Stimulated activated CD8-positive, alpha-beta memory T cell treated with anti-CD3 and anti-CD28 coated beads, Interleukin-15, amount 100 ng/mL, for 1 hour (primary cell): Measurements from ENCODE around the gene CD151.

Experiments used
- DNase-seq: peaks from one replicate; pipeline ENCODE4 v3.0.0-alpha.2; 2020; ENCODE audit warnings: low read depth

Gene CD151

DNA sequence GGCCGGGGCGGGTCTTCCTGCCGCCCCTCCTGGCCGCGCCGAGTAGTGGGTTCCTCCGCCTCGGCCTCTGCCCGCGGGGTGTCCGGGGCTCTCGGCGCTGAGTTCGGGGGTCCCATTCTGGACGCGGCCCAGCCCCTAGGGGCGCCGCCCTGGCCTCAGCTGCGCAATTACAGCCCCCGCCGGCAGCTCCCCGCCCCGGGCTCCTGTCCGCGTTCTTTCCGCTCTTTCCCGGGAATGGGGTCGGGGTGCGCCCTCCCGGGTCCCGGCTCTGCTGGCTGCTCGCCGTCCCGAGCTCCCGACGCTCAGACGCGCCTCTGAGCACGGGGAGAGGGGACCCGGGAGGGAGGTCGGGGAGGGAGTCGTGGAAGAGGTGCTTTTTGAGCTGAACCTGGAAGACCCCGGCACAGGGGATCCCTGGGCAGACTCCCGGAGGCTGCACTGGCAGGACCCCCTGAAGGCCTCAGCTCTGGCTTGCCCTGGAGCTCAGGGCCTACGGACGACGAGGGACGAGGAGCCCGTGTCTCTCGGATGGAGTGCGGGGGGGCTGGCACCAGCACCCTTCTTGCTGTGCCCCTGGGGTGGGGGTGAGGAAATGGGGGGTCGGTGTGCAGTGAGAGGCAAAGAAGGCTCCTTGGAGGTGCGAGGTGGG is 10.5 kb downstream of the CD151 start:
- DNase-seq = no peak

DNA sequence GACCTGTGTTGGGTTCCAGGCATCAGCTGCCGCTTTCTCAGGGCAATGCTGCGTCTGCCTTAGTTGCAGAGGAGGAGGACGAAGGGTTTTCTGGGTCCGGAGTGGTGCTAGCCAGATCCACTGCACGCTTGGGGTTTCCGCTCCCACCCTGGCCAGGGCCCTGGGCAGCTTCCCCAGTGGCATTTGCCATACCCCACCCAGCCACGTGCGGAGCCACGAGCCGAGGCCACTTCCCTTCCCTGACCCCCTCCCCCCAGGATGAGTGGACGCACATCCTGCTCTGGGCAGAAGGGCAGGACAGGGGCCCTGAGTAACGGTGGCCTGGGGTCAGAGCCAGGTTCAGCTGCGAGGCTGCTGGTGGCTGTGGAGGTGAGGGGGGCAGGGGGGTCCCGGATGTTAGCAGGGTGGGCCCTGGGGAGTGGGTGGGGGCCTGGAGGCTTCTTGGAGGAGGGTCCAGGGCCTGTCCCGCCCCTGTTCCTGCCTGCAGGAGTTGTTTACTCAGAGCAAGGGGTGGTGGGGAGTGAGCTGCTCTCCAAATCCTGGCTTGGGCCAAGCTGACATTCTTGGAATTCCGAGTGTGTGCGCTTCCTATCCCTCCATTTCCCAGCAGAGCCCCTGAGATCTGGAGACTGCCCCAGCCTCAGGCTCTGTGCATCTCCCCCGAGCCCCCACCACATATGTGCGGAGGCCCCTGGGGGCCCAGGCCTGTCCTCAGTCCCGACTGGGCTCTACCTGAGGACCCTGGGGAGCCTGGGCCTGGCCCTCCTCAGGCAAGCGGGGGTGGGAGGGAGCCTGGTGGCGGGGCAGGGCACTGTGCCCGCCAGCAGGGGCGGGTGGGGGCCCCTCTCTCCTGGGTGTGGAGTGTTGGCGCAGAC is 11.3 kb downstream of the CD151 start:
- no peak for DNase-seq

DNA sequence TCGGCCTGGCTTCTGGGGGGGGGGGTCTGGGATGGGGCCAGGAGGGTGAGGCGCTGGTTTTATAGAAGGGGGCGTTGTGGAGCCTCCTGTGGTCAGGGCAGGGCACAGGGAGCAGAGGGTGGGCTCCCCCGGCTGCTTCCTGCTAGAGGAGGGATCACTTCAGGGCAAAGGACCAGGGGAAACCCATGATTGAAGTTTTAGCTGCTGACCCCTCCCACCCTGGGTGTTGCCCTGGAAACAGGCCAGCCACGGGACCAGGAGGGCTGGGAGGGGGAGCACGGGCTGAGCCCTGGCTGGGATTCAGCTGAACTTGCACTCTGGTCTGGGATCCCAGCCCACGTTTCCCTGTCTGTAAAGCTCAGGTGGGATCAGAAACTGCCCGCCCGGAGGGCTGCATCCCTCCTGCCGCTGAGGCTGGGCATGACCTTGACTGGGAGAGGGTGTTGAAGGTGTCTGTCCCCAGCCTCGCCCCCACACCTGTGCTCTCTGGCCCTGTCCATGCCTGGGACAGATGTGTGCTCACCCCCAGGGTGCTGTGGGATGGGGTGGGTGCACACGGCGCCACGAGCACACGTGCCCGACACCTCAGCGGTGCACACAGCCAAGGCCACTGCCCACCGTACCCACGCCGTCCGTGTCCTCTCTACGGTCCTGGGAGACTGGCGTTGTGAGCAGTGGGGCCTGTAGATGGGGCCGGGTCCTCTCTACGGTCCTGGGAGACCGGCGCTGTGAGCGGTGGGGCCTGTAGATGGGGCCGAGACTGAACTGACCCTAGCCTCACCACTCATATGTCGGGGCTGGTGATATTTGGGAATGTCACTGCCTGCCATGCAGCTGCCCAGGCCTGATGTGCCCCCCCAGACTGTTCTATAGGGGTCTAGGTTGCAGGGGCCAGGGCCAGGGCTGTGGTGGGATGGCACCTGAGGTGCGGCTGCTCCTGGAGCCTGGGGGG is 12.2 kb downstream of the CD151 start:
- DNase-seq = no peak

DNA sequence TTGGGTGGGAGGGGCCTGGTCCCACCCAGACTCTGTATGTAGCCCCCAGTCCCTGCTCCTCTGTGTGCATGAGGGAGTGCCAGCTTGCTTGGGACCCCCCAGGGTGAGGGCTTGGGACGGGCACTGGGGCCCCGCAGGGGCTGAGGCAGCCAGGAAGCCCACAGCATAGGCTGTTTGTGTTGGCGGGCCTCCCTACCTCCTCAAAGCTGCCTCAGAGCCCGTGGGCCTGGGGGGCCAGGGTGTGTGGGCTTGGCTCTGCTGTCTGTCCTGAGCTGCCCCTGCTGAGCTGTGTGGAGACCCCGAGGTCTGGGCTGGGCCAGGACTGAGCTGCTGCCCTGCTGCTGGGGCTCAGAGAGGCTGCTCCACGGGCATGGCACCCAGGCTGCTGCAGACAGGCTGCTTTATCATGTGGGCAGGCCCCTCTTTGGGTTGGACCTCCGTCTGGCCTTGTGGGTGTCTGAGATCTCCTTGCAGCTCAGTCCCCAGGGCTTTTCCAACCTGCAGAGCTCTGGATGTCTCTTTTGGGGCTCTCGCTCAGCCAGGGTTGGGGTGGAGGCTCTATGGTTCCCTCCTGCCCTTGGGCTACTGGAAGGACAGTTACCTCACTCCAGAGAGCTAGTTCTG is 13.2 kb downstream of the CD151 start:
- DNase-seq = no peak

DNA sequence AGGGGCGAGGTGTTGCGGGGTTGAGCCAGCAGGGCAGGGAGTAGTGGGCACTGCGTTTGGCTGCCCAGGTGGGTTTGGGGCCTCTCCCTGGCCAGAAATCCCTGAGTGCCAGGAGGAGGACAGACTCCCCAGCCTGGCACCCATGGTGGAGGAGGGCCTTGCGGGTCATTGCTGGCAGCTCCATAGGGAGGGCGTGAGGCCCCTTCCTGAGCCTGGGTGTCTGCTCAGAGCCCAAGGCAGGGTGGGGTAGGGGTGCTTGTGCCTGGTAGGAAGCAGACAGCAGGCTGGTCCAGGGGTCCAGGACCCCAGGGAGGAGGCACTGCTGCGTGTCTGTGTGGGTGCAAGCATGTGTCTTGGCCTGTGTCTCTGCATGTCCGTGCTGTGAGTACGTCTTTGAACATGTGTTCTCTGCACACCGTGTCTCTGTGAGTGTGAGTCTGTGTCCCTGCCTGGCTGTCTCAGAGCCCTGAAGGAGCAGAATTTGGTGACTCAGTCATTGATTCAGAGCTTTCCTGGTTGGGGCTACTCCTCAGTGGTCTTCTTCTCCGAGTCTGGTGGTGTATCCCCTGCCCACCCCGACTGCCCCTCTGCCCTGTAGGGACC is 13.8 kb downstream of the CD151 start:
- no peak for DNase-seq

DNA sequence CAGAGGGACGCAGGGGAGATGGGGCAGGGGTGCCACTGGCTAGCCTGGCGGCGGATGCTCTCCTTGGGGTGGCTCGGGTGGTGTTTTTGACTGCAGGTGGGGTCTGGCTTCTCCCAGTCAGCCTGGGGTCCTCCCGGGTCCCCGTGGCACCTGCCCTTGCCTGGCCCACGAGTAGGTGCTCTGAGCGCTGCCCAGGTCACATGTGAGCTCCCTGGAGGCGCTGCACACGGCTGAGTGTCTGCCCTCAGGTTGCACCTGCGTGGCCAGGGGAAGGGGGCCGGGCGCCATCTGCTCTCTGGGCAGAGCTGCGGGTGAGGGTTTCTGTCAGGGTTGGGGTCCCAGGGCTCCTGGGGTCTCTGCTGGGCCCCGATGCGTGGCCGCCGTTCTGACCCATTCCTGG is 15.1 kb downstream of the CD151 start:
- no peak for DNase-seq

DNA sequence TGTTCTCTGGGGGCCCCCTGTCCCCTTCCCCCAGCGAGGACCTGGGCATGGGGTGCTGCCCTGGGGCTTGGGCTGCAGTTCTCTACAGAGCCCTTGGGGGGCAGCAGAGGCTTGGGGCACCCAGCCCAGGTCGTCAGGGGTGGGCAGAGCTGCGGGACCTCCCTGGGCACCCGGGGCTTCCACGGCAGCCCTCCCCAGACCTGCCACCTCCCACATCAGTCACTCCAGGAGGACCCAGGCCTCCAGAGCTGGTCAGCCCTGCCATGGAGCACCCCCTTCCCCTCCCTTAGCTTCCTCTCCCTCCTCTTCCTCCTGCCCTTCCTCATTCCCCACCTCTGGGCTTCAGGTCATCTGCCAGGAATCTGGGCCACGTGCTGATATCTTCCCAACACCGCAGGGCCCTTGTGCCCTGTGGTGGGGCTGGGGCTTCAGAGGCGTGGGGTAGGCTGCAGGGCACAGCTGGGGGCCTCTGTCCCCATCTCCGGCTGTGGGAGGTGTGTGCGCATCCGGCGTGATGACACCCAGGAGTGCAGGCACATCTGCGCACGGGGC is 15.7 kb downstream of the CD151 start:
- no peak for DNase-seq

DNA sequence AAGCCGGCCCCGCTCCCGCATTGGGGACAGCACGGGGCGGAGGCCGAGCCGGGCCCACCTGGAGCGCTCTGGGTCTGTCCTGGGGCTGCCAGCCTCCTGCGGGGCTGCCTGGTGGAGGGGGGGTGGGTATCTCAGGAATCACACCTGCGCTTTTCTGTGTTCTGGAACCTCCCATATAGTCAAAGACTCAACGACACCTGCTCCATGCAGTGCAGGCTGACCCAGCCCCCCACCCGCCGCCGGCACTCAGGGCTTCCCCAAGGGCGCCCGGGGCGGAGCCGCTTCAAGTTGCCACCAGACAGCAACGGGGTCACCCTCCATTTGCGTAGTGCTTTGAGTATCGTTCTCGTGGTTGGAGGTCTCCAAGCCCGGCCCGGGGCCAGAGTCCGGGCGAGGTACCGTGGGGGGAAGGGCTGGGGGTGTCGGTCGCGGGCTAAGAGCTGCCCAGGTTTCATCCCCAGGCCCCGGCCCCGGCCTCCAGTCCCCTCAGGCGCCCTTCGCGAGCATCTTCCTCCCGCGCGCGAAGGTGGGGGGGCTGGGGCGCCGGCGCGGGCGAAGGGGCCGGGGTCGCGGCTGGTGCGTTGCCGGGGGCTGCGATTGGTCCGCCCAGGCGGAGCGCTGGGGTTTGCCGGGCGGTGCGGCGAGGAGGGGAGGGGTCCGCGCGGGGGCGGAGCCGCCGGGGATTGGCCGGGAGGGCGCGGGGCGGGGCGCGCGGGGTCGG is 16.5 kb downstream of the CD151 start:
- DNase-seq = no peak

DNA sequence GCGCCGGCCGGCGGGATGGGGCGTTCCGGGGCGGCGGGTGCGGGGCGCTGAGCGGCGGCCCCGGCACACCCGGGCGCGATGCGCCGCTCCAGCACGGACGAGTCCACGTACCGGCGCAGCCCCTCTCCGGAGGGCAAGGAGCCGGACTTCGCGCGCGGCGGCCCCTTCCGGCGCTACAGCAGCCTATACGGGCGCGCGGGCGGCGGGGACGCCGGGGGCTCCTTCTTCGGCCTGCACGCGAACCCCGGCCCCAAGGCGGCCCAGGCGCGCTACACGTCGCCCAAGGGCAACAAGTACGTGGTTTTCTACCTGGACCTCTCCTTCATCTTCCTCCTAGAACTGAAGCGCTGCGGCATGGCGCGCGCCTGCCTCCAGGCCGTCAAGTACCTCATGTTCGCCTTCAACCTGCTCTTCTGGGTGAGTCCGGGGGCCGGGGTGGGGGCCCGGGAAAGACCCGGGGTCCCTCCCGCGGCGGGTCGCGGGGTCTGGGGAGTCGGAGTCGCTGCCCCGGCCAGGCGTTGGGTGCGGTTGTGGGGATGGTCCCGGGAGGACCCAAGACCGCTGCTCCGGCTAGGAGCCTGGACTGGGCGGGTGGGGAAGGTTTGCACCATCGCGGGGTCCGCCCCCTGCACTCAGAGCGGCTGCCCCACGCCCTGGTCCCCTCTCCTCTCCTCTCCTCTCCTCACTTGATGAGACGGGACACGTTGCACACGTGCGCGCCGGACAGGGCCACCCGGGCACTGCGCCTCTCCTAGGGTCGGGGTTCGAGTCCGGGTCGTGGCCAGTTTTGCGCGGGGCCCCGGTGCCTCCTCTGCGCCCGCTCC is 17.4 kb downstream of the CD151 start:
- no peak for DNase-seq

DNA sequence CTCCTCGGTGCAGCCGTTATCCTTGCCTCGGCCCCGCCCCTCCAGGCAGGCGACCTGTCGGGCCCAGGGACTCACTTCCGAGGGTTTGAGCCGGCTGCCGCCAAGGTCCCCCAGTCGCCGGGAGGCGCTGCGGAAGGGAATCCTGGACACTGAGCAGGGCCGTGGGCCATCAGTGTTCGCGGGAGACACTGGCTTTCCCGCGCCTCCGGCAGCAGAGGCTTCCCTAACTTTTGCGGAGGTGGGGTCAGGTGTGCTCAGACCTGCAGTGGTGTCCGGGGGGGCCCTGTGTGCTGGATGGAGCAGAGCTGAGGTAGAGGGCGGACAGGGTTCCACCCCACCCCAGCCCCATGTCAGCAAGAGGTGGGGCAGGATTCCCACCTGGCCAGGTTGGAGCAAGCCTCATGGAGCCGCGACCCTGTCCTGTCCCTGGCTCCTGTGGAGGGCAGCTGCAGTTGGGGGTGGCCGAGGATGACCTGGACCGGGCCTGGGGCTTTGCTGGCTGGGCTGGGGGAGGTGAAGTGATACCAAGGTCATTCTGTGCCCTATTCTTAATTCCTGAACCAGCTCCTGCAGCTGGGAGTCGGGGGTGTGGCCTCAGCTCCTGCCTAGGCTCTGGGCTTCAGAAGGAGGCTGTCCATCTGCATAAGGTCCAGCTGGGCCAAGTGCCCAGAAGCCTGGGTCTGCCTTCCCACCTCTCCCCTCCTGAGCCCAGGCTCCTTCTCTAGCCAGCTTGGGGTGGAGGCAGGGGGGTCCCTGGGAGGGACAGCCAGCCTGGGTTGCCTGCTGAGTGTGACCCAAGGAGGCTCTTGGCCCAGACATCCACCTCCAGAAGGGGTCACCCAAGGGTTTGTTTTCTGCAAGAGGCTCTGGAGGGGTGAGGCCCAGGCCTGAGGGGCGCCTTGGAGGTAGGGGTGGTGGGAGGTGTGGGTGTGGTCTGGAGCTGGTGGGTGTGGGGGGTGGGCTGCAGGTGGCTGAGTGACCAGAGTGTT is 18.3 kb downstream of the CD151 start:
- no peak for DNase-seq

DNA sequence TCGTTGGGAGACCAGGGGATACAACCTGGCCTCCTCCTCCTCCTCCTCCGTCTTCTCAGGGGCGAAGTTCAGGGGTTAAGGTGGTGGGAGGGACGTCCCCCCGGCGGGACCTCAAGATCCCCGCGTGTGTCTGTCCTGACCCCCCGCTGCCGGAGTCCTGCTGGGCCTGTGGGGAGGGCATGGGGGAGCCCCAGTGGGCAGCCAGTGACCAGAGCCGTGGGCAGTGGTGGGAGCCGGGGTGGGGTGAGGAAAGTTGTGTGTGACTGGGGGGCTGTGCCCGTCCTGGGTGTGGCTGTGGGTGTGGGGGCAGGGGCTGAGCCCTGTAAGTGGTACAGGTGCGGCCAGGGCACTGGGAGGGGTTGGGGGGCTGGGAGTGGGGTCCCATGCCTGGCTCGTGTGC is 20.0 kb downstream of the CD151 start:
- no peak for DNase-seq

DNA sequence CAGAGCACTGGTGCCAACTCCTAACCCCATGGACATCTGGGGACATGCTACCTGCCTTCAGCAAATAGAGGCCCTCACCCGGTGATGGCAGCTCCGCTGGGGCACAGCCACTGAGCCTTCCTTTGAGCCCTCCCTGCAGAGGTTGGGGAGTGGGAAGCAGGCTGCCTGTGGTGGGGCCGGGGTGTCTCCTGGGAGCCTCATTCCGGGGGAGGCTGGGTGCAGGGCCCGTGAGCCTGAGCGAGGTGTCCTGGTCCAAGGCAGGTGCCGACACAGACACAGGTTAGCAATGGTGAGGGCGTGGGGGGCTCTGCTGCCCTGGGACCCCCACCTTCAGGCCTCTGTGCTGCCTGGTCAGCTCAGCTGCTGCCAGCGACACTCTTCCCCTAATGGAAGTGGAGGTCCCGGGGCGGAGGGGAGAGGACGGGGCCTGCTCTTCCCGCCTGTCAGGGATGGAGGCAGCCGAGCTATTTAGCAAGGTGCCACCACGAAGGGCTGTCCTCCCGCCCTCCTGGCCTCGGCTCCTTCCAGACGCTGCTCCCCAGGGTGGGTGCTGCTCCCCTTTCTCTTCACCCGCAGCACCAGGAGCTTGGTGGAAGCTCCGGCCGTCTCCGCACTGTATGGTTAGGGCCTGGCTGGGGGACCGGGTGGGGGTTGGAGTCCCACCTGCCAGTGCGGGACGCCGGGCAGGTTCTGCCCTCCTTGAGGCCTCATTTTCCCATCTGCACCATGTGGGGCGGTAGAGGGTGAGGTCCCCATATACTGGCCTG is 21.1 kb downstream of the CD151 start:
- DNase-seq = no peak

DNA sequence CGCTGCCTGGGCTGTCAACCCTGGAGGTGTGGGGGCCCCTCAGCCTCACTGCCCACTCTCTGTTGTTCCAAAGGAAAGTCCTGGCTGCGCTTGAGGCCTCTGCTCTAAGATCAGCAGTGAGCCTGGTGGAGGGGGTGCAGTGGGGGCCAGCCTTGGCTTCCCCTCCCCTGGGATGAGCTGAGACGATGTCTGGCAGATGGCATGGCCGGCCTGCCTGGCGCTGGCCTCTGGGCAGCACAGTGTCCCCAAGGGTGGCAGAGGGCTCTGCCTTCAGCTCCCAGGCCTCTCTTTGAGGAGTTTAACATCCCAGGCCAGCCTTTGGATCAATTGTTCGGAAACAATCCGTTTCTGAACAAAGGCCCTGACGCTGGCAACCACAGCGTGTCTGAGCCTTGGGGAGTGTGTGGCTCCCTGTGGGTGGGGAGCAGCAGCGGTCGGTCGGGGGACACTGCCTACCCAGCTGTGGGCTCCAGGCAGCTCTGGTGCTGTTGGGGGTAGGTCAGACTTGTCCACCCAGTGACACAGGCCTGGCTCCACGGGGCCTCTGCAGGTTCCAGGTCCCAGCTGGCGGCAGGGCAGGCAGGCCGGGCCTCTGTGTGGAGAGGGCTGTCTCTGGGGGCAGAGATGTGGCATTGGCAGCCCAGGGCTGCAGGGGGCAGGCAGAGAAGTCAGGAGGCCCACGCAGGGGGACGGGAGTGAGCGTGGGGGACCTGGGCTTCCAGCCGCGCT is 22.0 kb downstream of the CD151 start:
- no peak for DNase-seq

DNA sequence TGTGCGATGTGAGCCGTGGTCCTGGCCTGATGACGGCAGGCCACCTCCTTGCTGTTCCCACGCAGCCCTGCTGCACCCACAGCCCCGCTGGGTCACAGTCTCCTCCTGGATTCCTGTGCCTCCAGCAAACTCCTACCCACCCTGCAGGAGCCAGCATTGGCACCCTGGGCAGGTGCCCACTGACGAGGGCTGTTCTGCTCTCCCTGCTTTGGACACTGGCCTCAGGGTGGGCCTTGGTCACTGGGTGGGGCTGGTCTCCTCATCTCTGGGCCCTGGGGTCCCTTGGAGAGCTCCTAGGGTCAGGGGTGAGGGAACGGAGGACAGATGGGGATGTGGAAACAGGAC is 22.6 kb downstream of the CD151 start:
- no peak for DNase-seq

DNA sequence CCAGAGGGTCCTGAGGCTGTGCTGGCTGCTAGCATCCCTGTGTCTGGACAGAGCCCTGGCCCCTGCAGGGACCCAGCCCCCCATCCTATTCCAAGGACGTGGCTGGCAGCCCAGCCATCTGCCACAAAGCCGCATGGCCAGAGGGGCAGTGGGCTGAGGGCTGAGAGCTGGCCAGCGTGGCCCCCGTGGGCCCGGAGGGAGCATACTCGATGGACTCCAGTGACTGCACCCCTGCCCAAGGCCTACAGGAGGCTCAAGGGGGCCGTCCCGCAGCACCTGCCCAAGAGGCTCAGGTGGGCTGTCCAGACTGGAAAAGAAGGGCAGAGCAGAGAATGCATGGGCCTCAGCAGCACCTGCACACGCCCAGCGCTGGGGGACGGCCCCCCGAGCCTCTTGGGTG is 23.0 kb downstream of the CD151 start:
- DNase-seq = no peak

DNA sequence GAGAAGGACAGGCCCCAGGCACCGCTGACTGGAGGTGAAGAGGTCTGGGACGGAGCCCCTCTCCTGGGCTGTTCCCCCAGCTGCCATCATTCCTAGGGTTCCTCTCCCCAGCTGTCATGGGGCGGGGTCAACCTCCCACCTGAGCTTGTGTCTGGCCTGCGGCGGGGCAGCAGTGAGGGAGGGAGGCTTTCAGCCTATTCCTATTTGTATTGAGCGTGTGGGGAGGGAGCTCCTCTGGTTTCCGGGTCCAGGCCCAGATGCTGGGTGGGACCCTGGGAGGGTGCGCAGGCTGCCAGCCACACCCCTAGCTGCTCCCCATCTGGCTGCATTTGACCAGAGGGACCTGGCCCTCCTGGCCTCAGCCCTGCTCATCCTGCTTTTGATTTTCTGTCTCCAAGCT is 23.6 kb downstream of the CD151 start:
- no peak for DNase-seq

DNA sequence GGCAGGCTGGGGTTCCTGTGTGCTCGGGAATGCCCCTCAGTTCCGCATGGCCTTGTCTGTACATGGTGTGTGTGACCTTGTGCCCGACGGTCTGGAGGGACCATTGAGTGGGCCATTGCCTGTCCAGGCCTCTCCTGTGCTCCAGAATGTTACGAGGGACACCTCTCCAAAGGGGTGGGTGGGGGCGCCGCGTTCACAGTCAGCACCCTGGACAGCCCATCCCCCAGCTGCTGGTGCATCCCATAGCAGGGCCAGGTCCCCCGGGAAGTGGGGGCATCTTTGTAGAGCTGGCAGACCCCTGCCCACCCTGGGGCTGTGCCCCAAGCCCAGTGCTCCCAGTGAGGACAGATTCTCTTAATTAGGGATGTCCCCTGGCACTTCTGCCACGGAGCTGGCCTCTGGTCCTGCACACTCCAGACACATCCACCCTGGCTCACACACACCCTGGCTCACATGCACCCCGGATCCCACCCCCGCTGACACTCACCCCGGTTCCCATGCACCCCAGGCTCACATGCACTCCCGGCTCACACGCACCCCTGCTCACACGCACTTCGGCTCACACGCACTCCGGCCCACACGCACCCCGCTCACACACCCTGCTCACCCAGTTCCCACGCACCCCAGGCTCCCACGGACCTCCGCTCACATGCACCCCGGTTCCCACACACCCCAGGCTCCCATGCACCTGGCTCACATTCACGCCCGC is 25.5 kb downstream of the CD151 start:
- DNase-seq = no peak
